Frontal cortex (tissue), 4 donors: ENCODE data around the gene AP5S1. TPM values are rescaled to one million over a fixed set of nuclear protein-coding genes. Genes with fewer than 3 reads are reported as not detected.
"Not testable (repeated sequence)": the region's sequence is repeated elsewhere in the genome, so short reads cannot be mapped to it uniquely, and the experiment has no call there.

ENCODE experiments used
- DNase-seq, 2 donors: peaks; one replicate each; pipeline ENCODE4 v3.0.0; 2012; ENCODE audit warnings: low spot score in 2 of 2
- FAIRE-seq: peaks from 2 replicates; lab custom pipeline; 2012; peaks lifted over from hg19 to GRCh38; lab: Jason Lieb, UNC
- total RNA-seq: library from RNA; depleted of rRNA; stranded (reverse); fragments of >200 nt; gene quantifications from one replicate; pipeline ENCODE4 v1.2.3, GENCODE V29; 2014
- donor health status: control.
- donor health status: control.
- donor health status: control.

AP5S1 gene
- total RNA-seq, 1 donor from 2014 or later, result 4.1 TPM

DNA sequence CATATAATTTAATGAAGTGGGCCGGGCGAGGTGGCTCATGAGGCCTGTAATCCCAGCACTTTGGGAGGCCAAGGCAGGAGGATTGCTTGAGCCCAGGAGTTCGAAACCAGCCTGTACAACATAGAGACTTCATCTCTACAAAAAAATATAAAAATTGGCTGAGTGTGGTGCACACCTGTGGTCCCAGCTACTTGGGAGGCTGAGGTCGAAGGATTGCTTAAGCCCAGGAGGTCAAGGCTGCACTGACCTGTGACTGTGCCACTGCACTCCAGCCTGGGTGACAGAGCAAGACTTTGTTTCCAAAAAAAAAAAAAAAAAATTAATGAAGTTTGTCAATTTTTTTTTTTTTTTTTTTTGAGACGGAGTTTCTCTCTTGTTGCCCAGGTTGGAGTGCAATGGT, 9.5 kb downstream of the AP5S1 start:
- not testable (repeated sequence) for FAIRE-seq, DNase-seq

DNA sequence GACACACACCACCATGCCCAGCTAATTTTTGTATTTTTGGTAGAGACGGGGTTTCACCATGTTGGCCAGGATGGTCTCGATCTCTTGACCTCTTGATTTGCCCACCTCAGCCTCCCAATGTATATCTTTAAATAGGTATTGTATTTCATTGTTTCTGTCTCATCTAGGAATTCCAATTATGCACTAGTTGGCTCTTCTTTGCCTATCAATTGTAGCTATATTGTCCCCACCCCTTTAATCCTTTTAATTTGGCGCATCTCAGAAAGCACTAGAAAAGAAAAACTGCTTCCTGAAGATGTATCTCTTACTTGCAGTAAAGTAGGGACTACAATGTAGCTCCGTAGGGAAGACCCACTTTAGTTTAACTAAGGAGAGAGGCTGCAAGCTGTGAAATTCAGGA, 15.8 kb downstream of the AP5S1 start:
- FAIRE-seq (no peak), DNase-seq (no peak)

DNA sequence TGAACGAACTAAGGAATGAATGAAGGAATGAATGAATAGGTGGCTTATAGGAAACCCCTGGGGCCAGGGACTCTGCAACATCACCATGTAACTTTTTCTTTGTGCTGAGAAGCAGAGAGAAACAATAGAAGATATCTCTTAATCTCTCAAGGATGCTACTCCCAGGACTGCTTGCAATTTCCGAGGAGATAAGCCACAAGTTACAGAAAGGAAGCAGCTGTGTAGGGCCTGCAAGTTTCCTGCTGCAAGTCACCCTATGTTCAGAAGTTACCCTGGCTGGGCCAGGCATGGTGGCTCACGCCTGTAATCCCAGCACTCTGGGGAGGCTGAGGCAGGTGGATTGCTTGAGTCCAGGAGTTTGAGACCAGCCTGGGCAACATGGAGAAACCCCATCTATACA, 19.0 kb downstream of the AP5S1 start:
- FAIRE-seq, result no peak
- no peak for DNase-seq

DNA sequence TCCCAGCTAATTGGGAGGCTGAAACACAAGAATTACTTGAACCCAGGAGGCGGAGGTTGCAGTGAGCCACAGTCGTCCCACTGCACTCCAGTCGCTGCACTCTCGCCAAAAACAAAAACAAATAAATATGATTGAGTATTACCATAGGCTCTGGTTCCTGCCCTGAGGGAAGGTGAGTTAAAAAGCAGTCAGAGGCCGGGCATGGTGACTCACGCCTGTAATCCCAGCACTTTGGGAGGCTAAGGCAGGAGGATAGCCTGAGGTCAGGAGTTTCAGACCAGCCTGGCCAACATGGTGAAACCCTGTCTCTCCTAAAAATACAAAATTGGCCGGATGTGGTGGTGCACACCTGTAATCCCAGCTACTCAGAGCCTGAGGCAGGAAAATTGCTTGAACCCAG, 19.9 kb downstream of the AP5S1 start:
- FAIRE-seq, DNase-seq: not testable (repeated sequence)

DNA sequence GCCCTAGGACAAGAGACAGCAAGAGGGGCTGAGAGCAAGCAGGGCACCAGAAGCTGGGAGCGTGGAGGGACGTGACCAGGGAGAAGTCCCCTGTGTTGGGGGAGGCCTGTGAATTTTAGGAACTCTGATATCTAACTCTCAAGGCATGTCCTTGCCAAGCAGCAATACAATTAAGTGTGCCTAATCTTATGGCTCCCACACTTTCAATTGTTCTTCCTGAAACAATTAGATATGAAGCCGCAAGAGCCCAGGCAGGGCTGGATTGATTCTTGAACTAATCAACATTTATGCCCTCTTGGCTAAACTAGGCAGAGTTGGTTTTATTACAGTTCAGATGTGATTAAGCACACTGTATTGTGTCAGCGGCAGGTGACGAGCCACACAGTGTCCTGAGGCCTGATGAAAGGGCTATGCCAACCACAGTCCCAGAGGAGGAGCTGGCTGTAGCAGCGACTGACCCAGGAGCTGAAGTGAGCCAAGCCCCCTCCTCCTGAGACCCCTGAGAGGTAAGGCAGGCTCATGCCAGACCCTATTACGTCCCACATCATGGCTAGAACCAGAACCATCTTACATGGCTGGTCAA, 22.1 kb downstream of the AP5S1 start:
- DNase-seq (no peak), FAIRE-seq (no peak)

DNA sequence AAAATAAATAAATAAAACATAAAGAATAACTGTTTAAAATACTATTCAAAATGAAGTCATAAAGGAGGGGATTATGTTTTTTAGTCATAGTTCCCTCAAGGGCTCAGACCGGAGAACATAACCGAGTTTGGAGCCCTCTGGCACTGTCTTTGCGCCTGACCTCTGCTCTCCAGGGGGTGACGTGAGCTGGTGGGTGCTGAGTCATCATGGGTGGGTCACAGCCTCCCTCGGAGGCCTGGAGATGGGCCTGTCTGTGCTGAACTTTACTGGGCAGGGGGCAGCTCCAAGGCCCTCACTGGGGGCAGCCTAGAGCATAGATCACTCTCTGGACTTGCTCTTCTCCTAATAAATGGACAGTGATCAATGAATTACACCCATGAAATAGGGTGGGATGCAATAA, 23.1 kb downstream of the AP5S1 start:
- FAIRE-seq, result no peak
- DNase-seq, result no peak

DNA sequence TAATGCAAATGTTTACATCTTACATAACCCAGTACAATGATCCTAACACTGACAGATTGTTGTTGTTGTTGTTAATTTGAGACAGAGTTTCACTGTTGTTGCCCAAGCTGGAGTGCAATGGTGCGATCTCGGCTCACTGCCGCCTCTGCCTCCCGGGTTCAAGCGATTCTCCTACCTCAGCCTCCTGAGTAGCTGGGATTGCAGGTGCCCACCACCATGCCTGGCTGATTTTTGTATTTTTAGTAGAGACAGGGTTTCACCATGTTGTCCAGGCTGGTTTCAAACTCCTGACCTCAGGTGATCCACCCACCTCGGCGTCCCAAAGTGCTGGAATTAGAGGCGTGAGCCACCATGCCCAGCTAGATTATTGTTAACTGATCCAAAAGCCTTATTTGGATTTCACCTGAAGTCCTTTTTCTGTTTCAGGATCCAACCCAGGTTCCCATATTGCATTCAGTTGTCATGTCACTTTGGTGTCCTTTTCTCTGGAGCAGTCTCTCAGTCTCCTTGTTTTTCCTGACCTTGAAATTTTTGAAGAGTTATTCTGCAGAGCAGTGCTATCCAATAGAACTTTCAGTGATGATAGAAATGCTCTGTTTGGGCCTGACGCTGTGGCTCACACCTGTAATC, 23.8 kb downstream of the AP5S1 start:
- not testable (repeated sequence) for FAIRE-seq, DNase-seq

DNA sequence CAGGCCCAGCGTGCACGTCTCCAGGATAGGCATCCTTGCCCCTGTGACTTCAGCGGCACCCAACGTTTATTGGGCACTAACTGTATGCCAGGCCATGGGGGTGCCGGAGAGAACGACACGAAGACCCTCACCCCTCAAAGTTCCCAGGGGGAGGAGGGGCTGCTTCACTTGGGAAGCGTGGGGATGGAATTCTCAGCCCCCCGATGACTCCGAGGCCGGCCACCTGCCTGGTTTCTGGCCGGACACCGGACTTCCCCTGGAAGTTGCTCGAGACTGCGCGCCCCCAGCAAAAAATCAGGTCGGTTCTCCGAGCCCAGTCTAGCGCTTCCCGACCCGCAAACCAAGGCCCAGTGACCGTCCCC, 26.0 kb downstream of the AP5S1 start:
- FAIRE-seq (no peak), DNase-seq (peak in 1 of 2 donors; percentile 44)

DNA sequence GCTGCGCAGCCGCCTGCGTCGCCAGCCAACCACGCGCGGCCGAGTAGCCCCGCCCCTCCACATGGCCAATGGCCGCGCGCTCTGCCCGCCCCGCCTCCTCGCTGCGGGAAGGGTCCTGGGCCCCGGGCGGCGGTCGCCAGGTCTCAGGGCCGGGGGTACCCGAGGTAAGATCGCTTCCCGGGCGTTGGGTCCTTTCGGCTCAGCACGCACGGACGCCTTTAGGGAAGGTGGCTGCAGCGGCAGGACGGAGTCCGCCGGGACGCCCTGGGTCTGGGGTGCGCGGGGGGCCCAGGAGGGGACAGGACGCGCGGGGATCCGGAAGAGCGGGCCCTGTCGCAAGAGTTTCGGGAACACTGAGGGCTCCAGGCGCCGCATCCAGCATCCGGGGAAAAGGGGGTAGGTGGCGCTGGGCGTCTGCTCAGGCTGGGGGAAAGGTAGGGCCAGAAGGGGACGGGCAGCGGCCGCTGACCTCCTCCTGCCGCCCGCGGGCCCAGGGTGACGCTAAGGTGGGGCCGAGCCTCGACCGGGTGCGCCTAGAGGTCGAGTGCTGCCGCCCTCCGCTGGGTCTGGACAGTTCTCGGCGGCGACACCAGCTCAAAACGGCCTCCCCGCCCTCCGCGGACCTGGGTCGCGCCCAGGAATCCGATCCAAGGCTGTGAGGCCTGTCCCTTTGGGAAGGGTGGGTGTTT, 26.5 kb downstream of the AP5S1 start, which contains the start of gene MAVS:
Gene MAVS, plus strand, starts transcription at position 95 of the 689 bp plus-strand sequence. CDS start 7,791 bp downstream, outside the sequence.
- no peak for FAIRE-seq
- DNase-seq, result peak; percentile 94 to 96

DNA sequence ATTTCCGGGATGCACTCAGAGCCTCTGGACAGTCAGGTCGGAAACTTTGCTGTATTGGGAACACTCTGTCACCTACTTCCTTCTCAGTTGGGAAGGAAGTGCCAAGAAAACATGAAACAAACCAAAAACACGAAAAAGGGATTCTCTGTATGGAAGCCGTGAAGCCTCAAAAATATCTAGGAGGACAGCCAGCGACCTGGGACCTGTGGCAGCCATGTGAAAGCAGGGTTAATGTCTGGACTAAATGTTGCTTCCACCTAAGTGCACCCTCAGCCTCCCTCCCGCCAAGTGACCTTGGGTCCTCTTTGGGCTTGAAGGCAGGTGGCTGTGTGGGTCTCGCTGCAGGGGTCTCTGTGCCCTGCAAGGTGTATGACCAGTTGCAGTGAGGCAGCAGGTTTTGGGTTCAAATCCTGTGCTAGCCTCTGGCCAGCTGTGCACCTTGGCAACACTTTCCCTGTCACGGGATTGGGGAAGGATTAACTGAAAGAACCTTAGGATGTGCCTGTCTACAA, 27.1 kb downstream of the AP5S1 start:
- no peak for FAIRE-seq

DNA sequence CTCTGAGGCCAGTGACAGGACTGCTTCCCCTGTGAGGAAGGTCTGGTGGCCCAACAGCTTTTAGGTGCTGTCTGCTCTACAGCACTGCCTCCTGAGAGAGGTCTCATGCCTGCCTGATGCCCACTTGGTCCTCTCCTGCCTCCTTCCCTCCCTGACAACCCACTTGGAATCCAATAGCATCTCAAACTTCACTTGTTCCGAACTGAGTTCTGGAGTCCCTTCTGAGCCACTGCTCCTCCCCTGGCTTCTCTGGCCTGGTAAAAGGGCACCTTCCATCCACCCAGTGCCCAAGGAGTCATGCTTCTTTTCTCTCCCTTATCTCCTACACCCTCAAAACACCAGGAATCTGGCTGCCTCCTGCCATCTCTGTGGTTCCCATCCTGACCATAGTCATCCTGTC, 28.2 kb downstream of the AP5S1 start:
- DNase-seq, result no peak
- no peak for FAIRE-seq

More for the DNA sequence above, 27.1 kb downstream of the AP5S1 start:
- DNase-seq, result no peak

DNA sequence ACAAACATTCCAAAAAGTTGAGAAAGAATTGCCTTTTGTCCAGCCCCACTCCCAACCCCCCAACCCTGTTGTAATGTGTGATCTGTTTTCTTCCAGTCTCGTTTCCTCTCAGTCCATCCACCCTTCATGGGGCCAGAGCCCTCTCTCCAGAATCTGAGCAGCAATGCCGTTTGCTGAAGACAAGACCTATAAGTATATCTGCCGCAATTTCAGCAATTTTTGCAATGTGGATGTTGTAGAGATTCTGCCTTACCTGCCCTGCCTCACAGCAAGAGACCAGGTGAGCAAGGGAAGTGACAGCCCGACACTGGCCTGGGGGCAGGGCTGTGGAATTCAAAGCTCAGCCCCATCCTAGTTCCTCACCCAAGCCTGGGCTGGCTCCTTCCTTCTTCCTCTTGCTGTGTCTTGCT, 34.1 kb downstream of the AP5S1 start:
- FAIRE-seq, result no peak
- DNase-seq, result no peak

DNA sequence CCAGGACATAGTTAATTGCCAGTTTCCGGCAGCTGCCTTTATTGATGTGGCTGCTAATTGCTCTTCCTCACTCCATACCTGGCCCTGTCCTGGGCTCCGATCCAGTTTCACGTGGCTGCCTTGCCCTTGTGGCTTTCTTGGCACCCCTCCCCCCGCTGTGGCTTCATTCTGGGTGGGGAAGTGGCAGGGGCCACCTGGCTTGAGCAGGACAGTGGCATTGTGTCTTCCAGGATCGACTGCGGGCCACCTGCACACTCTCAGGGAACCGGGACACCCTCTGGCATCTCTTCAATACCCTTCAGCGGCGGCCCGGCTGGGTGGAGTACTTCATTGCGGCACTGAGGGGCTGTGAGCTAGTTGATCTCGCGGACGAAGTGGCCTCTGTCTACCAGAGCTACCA, 37.1 kb downstream of the AP5S1 start:
- FAIRE-seq (no peak), DNase-seq (no peak)

DNA sequence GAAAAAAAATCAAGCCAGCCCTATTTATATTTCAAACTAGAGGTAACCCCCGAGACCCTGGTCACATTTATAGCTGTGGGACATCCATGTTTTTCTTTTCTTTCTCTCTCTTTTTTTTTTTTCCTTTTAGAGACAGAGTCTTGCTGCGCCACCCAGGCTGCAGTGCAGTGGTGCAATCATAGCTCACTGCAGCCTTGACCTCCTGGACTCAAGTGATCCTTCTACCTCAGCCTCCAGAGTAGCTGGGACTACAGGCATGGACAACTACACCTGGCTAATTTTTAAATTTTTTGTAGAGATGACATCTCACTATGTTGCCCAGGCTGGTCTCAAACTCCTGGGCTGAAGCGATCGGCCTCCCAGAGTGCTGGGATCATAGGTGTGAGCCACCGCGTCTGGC, 38.3 kb downstream of the AP5S1 start:
- no peak for FAIRE-seq
- no peak for DNase-seq

DNA sequence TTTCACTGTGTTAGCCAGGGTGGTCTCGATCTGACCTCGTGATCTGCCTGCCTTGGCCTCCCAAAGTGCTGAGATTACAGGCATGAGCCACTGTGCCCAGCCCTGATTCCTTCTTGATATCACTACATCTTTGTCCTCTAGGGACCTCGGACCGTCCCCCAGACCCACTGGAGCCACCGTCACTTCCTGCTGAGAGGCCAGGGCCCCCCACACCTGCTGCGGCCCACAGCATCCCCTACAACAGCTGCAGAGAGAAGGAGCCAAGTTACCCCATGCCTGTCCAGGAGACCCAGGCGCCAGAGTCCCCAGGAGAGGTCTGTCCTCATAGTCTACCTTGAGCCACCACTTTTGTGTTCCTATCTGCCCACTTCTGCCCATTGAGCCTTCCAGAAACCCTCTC, 40.8 kb downstream of the AP5S1 start:
- DNase-seq (no peak), FAIRE-seq (no peak)

DNA sequence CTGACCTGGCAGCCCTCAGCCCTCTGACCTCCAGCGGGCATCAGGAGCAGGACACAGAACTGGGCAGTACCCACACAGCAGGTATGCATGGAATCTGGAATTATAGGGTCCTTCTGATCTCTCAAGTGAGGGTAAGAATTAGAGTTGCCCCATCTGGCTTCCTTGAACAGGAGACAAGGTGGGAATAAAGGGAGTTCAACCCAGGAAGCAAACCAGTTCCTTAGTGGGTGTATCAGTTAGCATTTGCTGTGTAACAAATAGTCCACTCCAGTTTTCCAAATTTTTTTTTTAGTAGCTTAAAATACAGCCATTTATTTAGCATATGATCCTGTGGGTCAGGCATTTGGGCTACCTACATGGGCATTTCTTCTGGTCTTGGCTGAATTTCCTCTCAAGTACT, 42.0 kb downstream of the AP5S1 start:
- DNase-seq (no peak), FAIRE-seq (no peak)

DNA sequence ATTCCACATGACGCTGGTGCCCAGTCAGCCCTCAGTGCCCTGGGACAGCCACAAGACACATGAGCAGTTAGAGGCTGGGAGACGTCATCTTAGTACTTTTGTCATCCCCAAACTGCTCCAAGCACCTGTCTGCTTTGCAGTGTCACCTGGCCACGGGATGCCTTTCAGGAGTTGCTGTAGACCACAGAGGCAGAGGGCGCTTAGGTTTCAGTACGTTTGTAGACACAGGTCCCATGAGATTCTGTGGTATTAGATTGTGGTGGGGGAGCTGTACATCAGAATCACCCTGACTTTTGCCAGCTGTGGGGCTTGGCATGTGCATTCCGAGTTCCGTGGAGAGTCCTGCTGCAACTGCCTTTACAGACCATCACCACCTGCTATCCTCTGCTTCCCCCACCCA, 43.0 kb downstream of the AP5S1 start:
- no peak for DNase-seq
- FAIRE-seq, result no peak

DNA sequence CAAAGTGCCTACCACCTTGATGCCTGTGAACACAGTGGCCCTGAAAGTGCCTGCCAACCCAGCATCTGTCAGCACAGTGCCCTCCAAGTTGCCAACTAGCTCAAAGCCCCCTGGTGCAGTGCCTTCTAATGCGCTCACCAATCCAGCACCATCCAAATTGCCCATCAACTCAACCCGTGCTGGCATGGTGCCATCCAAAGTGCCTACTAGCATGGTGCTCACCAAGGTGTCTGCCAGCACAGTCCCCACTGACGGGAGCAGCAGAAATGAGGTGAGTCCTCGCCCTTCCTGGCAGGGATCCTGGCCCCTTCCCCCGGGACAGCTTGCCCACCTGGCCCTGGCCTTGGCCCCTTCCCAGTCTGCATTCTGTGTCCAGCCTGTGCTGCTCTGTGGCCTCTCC, 44.2 kb downstream of the AP5S1 start:
- FAIRE-seq (no peak), DNase-seq (no peak)

DNA sequence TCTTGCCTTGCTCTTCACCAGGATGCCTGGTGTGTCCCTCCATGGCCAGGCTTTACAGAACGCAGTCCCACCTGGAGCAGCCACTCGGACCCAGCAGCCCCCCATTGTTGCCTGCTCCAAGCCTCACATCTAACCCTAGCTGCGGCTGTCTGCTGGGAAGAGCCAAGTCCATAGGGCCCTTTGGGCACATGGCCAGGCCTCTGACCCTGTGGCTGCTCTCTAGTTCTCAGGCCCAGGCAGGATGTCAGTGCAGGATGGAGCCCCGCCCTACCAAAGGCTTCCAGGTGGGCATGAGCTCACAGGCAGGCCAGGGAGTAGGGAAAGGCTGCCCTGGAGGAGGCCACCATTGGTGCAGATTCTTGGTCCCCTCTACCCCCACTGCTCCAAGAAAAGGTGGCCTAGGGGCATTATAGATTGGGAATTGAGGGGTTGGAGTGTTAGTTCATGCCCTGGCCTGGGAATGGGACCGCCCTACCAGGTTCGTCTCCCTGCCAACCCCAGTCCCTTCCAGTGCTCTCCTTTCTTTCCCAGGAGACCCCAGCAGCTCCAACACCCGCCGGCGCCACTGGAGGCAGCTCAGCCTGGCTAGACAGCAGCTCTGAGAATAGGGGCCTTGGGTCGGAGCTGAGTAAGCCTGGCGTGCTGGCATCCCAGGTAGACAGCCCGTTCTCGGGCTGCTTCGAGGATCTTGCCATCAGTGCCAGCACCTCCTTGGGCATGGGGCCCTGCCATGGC, 45.0 kb downstream of the AP5S1 start:
- no peak for FAIRE-seq
- DNase-seq, result no peak

DNA sequence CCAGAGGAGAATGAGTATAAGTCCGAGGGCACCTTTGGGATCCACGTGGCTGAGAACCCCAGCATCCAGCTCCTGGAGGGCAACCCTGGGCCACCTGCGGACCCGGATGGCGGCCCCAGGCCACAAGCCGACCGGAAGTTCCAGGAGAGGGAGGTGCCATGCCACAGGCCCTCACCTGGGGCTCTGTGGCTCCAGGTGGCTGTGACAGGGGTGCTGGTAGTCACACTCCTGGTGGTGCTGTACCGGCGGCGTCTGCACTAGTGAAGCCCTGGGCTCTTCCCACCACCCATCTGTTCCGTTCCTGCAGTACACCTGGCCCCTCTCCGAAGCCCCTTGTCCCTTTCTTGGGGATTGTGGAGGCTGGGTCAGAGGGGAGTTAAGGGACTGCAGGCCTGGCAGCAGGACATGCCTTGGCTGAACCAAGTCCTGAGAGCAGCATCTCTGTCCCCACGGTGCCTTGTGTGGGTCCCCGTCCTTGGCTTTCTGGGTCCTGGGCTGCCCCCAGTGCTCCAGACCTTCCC, 45.6 kb downstream of the AP5S1 start:
- no peak for DNase-seq
- FAIRE-seq, result no peak
